Measurements from ENCODE around the gene ISG20. TPM values are rescaled to one million over a fixed set of nuclear protein-coding genes. Genes with fewer than 3 reads are reported as not detected.
"Not testable (repeated sequence)": the region's sequence is repeated elsewhere in the genome, so short reads cannot be mapped to it uniquely, and the experiment has no call there.

Gene ISG20
- total RNA-seq, 1 donor from 2014 or later: 87.1 TPM

GRCh38 chr15:88629071-88629470, 9.7 kb upstream of the ISG20 start:
- intact Hi-C loops (cut with micrococcal nuclease): loop anchor here (10.0 kb wide), 1 partner anchor 706 kb away; the partner anchor contains the start of gene POLG
- TF ChIP-seq CTCF (IDR thresholded peaks at IDR 0.05): no peak
- DNase-seq: no peak
- Mint-ChIP-seq H3K27ac (no peak overlapping the region), H3K4me3 (no peak overlapping the region), H3K27me3 (no peaks in the 10 kb centered on the region), H3K9me3 (no peaks in the 10 kb centered on the region), H3K36me3 (ENCODE audit: low read depth) (peaks cover 80% of the 10 kb centered on the region), H3K4me1 (peaks cover 91% of the 10 kb centered on the region)
- ChIA-PET CTCF (interaction anchor here (1.2 kb wide), 1 partner anchor 10 kb away, joined by 4 read pairs; the partner anchor contains the start of gene ISG20), POLR2A (interaction anchor here (0.5 to 1.0 kb wide), 3 partner anchors 10 to 35 kb away, joined by 3 to 8 read pairs (median 3); partner anchors contain the start of gene ISG20)
- ATAC-seq (ENCODE audit: low read depth): no peak

- no peak for TF ChIP-seq CTCF (IDR thresholded peaks at IDR 0.05)
- ChIA-PET POLR2A (no interaction called here), CTCF (no interaction called here)
- Mint-ChIP-seq H3K27ac (peak overlapping the region; percentile 73), H3K27me3 (no peaks in the 10 kb centered on the region), H3K36me3 (ENCODE audit: low read depth) (peaks cover 79% of the 10 kb centered on the region), H3K9me3 (no peaks in the 10 kb centered on the region), H3K4me3 (no peak overlapping the region), H3K4me1 (peaks cover 90% of the 10 kb centered on the region)
- ATAC-seq (ENCODE audit: low read depth) (no peak), DNase-seq (no peak)
- intact Hi-C loops (cut with micrococcal nuclease): no loop called here
These were observed 8.6 kb upstream of the ISG20 start for GRCh38 chr15:88630141-88630721.

GRCh38 chr15:88630798-88631463, 7.9 kb upstream of the ISG20 start:
- H3K9me3 Mint-ChIP-seq: no peaks in the 10 kb centered on the region
- intact Hi-C loops (cut with micrococcal nuclease): no loop called here
- peaks cover 92% of the 10 kb centered on the region for H3K4me1 Mint-ChIP-seq
- DNase-seq: no peak
- ATAC-seq (ENCODE audit: low read depth): no peak
- H3K4me3 Mint-ChIP-seq: no peak overlapping the region
- H3K36me3 Mint-ChIP-seq (ENCODE audit: low read depth): peaks cover 79% of the 10 kb centered on the region
- ChIA-PET CTCF (interaction anchor here (1.7 kb wide), 1 partner anchor 9 kb away, joined by 3 read pairs; no protein-coding TSS in a partner anchor), POLR2A (interaction anchor here (1.0 kb wide), 1 partner anchor 26 kb away, joined by 3 read pairs; no protein-coding TSS in a partner anchor)
- H3K27me3 Mint-ChIP-seq: no peaks in the 10 kb centered on the region
- peak overlapping the region; percentile 73 for H3K27ac Mint-ChIP-seq
- no peak for TF ChIP-seq CTCF (IDR thresholded peaks at IDR 0.05)

GRCh38 chr15:88631464-88632028, 7.3 kb upstream of the ISG20 start:
- Mint-ChIP-seq H3K27ac (peak overlapping the region; percentile 25), H3K4me1 (peaks cover 96% of the 10 kb centered on the region), H3K27me3 (no peaks in the 10 kb centered on the region), H3K36me3 (ENCODE audit: low read depth) (peaks cover 76% of the 10 kb centered on the region), H3K9me3 (no peaks in the 10 kb centered on the region), H3K4me3 (no peak overlapping the region)
- ChIA-PET CTCF (interaction anchor here (1.0 to 1.7 kb wide), 2 partner anchors 10 to 24 kb away, joined by 3 read pairs; no protein-coding TSS in a partner anchor), POLR2A (interaction anchor here (1.0 kb wide), 2 partner anchors 10 to 26 kb away, joined by 3 read pairs; no protein-coding TSS in a partner anchor)
- TF ChIP-seq CTCF (IDR thresholded peaks at IDR 0.05): no peak
- ATAC-seq (ENCODE audit: low read depth): no peak
- DNase-seq: no peak
- intact Hi-C loops (cut with micrococcal nuclease): no loop called here

GRCh38 chr15:88632797-88633196, 6.0 kb upstream of the ISG20 start:
- H3K4me3 Mint-ChIP-seq; intact Hi-C loops (cut with micrococcal nuclease); H3K27me3 Mint-ChIP-seq; ATAC-seq (ENCODE audit: low read depth); H3K9me3 Mint-ChIP-seq; DNase-seq: not testable (repeated sequence)
- peak overlapping the region; percentile 97 for H3K27ac Mint-ChIP-seq
- H3K4me1 Mint-ChIP-seq: peaks cover 96% of the 10 kb centered on the region
- ChIA-PET CTCF (interaction anchor here (1.0 to 2.5 kb wide), 4 partner anchors 8 to 24 kb away, joined by 3 to 14 read pairs (median 3); no protein-coding TSS in a partner anchor), POLR2A (interaction anchor here (0.7 to 1.7 kb wide), 3 partner anchors 9 to 50 kb away, joined by 3 to 6 read pairs (median 4); partner anchors contain the start of gene AEN)
- H3K36me3 Mint-ChIP-seq (ENCODE audit: low read depth): peaks cover 67% of the 10 kb centered on the region
